B cell (primary cell): ENCODE data around the gene PPP4R3A. TPM values are rescaled to one million over a fixed set of nuclear protein-coding genes. Genes with fewer than 3 reads are reported as not detected.

Experiments used
- ATAC-seq: fragments of 200-7000 bp; cut with Tn5 transposase; one replicate; pipeline ENCODE4 v1.10.0; 2021; ENCODE audit warnings: low read depth, mild to moderate bottlenecking, moderate number of reproducible peaks, moderate library complexity
- CTCF ChIA-PET: fragments of 350-600 bp; sonication (Branson Sonifier 250); formaldehyde crosslinking; loops from one replicate; lab custom pipeline; 2021; ENCODE audit warnings: antibody characterized with exemption, inconsistent platforms; lab: Charles Lee
- POLR2A ChIA-PET: fragments of 350-600 bp; sonication (Branson Sonifier 250); formaldehyde crosslinking; loops from one replicate; lab custom pipeline; 2021; ENCODE audit warnings: antibody characterized with exemption; lab: Charles Lee
- DNase-seq: peaks from one replicate; pipeline ENCODE4 v3.0.0; 2013
- H2AFZ ChIP-seq: 2 replicates; pipeline ENCODE4 v1.6.1; 2012; ENCODE audit warnings: mild to moderate bottlenecking, low read depth, low read length; ENCODE audit not compliant: insufficient read depth, poor library complexity, severe bottlenecking
- H3K27ac ChIP-seq, 2 donors: 1 replicate in 1 of 2; 2 replicates in 1 of 2; pipeline ENCODE4 v1.5.1; 2012 to 2013; ENCODE audit warnings: low read length in 2 of 2, mild to moderate bottlenecking in 2 of 2, moderate library complexity in 1 of 2
- H3K27me3 ChIP-seq, 4 experiments: fragments of 200-600 bp in 1 of 4; sonication (generic) in 1 of 4; replicated peaks in 1 of 4; 1 replicate in 2 of 4; 2 replicates in 2 of 4; pipeline versions ENCODE4 v1.6.1 to v1.7.0; 2013 to 2016; ENCODE audit warnings: low read length in 3 of 4, mild to moderate bottlenecking in 2 of 4, mixed read lengths in 1 of 4, moderate library complexity in 1 of 4; ENCODE audit not compliant: insufficient read depth in 4 of 4, control insufficient read depth in 3 of 4; ENCODE audit errors: control extremely low read depth in 1 of 4
- H3K36me3 ChIP-seq, 2 experiments: replicated peaks in 1 of 2; 1 replicate in 1 of 2; 2 replicates in 1 of 2; pipeline versions ENCODE4 v1.6.1 to v1.7.1; 2013; ENCODE audit warnings: low read length in 1 of 2; ENCODE audit not compliant: insufficient read depth in 2 of 2, control insufficient read depth in 1 of 2; ENCODE audit errors: control extremely low read depth in 1 of 2, extremely low read depth in 1 of 2
- H3K4me1 ChIP-seq, 2 donors: fragments of 200-600 bp in 1 of 2; sonication (generic) in 1 of 2; 1 replicate in 1 of 2; 2 replicates in 1 of 2; pipeline versions ENCODE4 v1.5.1 to v1.6.1; 2013 to 2017; ENCODE audit warnings: low read length in 2 of 2; ENCODE audit not compliant: control insufficient read depth in 2 of 2, insufficient read depth in 2 of 2
- H3K4me2 ChIP-seq: replicated peaks from 2 replicates; pipeline ENCODE3; 2012; ENCODE audit warnings: mild to moderate bottlenecking, low read depth, low read length; ENCODE audit not compliant: poor library complexity, severe bottlenecking
- H3K4me3 ChIP-seq, 5 experiments: fragments of 200-600 bp in 1 of 5; sonication (generic) in 1 of 5; 1 replicate in 3 of 5; 2 replicates in 2 of 5; pipeline versions ENCODE4 v1.5.1 to v1.7.0; 2011 to 2016; ENCODE audit warnings: low read length in 4 of 5, mild to moderate bottlenecking in 4 of 5, low read depth in 2 of 5, control low read depth in 1 of 5, moderate library complexity in 1 of 5; ENCODE audit not compliant: insufficient read depth in 1 of 5; ENCODE audit errors: control extremely low read depth in 1 of 5, extremely low read depth in 1 of 5
- H3K79me2 ChIP-seq: fragments of 200-600 bp; sonication (generic); one replicate; pipeline ENCODE4 v1.6.0; 2016; ENCODE audit warnings: low read length; ENCODE audit not compliant: control insufficient read depth, insufficient read depth
- H3K9ac ChIP-seq: fragments of 200-600 bp; sonication (generic); 2 replicates; pipeline ENCODE4 v1.6.1; 2017; ENCODE audit warnings: mild to moderate bottlenecking, low read length, moderate library complexity
- H3K9me3 ChIP-seq, 3 donors: one replicate each; pipeline versions ENCODE4 v1.6.1 to v1.7.1; 2013; ENCODE audit warnings: low read length in 2 of 3; ENCODE audit not compliant: control insufficient read depth in 2 of 3, insufficient read depth in 1 of 3; ENCODE audit errors: control extremely low read depth in 1 of 3
- H4K20me1 ChIP-seq: 2 replicates; pipeline ENCODE4 v1.6.0; 2012; ENCODE audit warnings: mild to moderate bottlenecking, low read length; ENCODE audit not compliant: insufficient read depth, control insufficient read depth, poor library complexity, severe bottlenecking
- H3K27ac Mint-ChIP-seq: one replicate; pipeline ENCODE4 v1.8.0; 2021; ENCODE audit warnings: mixed read lengths
- H3K27me3 Mint-ChIP-seq: one replicate; pipeline ENCODE4 v1.8.0; 2021; ENCODE audit warnings: mixed read lengths
- H3K4me1 Mint-ChIP-seq: one replicate; pipeline ENCODE4 v1.8.0; 2021; ENCODE audit warnings: mixed read lengths
- H3K4me3 Mint-ChIP-seq: one replicate; pipeline ENCODE4 v1.8.0; 2021; ENCODE audit warnings: mixed read lengths
- H3K9me3 Mint-ChIP-seq: one replicate; pipeline ENCODE4 v1.8.0; 2022; ENCODE audit warnings: mixed read lengths; ENCODE audit not compliant: insufficient read depth
- CTCF ChIP-seq: fragments of 200-600 bp; IDR thresholded peaks from one replicate; pipeline ENCODE4 v1.8.0; 2022; ENCODE audit warnings: antibody characterized with exemption, mild to moderate bottlenecking
- EZH2 ChIP-seq: IDR thresholded peaks from 2 replicates; pipeline ENCODE4 v1.6.1; 2012; ENCODE audit warnings: borderline replicate concordance, low read depth, mild to moderate bottlenecking, moderate library complexity, low read length; ENCODE audit not compliant: insufficient read depth, poor library complexity, severe bottlenecking
- WGBS: methylation state at CpG from one replicate; pipeline ENCODE4 v1.1.5; 2013; ENCODE audit warnings: missing lambda C conversion rate; ENCODE audit not compliant: insufficient coverage; 5-methylcytosine and 5-hydroxymethylcytosine counted together
- intact Hi-C: fragments of 100-400 bp; cut with micrococcal nuclease; formaldehyde crosslinking; loops from one replicate; pipeline ENCODE4 v1.10.0; 2022
- polyA plus RNA-seq: library from polyadenylated mRNA; depleted of rRNA; stranded (reverse); fragments of >200 nt; gene quantifications from 2 replicates; pipeline ENCODE4 v1.2.3, GENCODE V29; 2012
- total RNA-seq, 2 donors: library from RNA; stranded (reverse); fragments of 120-200 nt in 1 of 2; gene quantifications; 1 replicate in 1 of 2; 2 replicates in 1 of 2; pipeline versions ENCODE4 v1.2.3 to v1.2.4, GENCODE V29; 2013 to 2022

The PPP4R3A gene
- total and polyA plus RNA-seq, 2 donors (not counting 1 experiment from before 2014, with no cell fraction given): 80.6 to 189 TPM

- H3K4me3 Mint-ChIP-seq: no peak overlapping the region
- peaks cover 0 to 1% (median 0%) of the 10 kb centered on the region in 3 donors for H3K9me3 ChIP-seq
- ChIA-PET CTCF (no interaction called here), POLR2A (no interaction called here)
- ATAC-seq (no peak), DNase-seq (no peak)
- WGBS: 100% methylated on average over 1 of the region's 3 CpGs
- no peak overlapping the region for H3K4me2 ChIP-seq
- H3K27me3 ChIP-seq: no peaks in the 10 kb centered on the region
- peaks cover 66% of the 10 kb centered on the region for H3K4me1 Mint-ChIP-seq
- H3K27me3 Mint-ChIP-seq: no peaks in the 10 kb centered on the region
- H3K9ac ChIP-seq: no peak overlapping the region
- H3K4me3 ChIP-seq: no peak overlapping the region
- peaks cover under 1 to 56% of the 10 kb centered on the region in 2 experiments for H3K36me3 ChIP-seq
- peaks cover 50 to 72% of the 10 kb centered on the region in 2 donors for H3K4me1 ChIP-seq
- H3K9me3 Mint-ChIP-seq: no peaks in the 10 kb centered on the region
- H4K20me1 ChIP-seq: peaks cover 74% of the 10 kb centered on the region
- H3K79me2 ChIP-seq: peaks cover 99% of the 10 kb centered on the region
- intact Hi-C loops: loop anchor here (10.0 kb wide), 1 partner anchor 1547 kb away; the partner anchor contains the start of genes EFCAB11 and TDP1
- peak overlapping the region; percentile 46 for H3K27ac Mint-ChIP-seq
- H3K27ac ChIP-seq: peak overlapping the region in 1 of 2 donors; percentile 58
- TF ChIP-seq CTCF (no peak), EZH2 (no peak)
- H2AFZ ChIP-seq: no peak overlapping the region
Observed at GRCh38 chr14:91501348-91501747, 8.8 kb downstream of the PPP4R3A start.

GRCh38 chr14:91496790-91497189 lies 13.3 kb downstream of the PPP4R3A start:
- 83% methylated on average over 1 of the region's 1 CpG for WGBS
- peak overlapping the region; percentile 15 for H3K9ac ChIP-seq
- DNase-seq (no peak), ATAC-seq (no peak)
- no peaks in the 10 kb centered on the region for H3K9me3 Mint-ChIP-seq
- no peak overlapping the region for H3K4me3 ChIP-seq
- peak overlapping the region; percentile 76 for H3K4me2 ChIP-seq
- peaks cover 99% of the 10 kb centered on the region for H3K79me2 ChIP-seq
- H3K27ac Mint-ChIP-seq: peak overlapping the region; percentile 83
- TF ChIP-seq CTCF: no peak
- no peak for TF ChIP-seq EZH2
- peaks cover 47% of the 10 kb centered on the region for H4K20me1 ChIP-seq
- H3K4me3 Mint-ChIP-seq: peak overlapping the region; percentile 67
- ChIA-PET CTCF (interaction anchor here (1.2 to 1.3 kb wide), 2 partner anchors 9 to 500 kb away, joined by 3 to 4 read pairs; no protein-coding TSS in a partner anchor), POLR2A (interaction anchor here (1.7 to 3.3 kb wide), 2 partner anchors 9 to 13 kb away, joined by 4 to 17 read pairs; partner anchors contain the start of gene PPP4R3A)
- peak overlapping the region; percentile 76 to 79 for H3K27ac ChIP-seq
- intact Hi-C loops: loop anchor here (5.0 kb wide), 1 partner anchor 174 kb away; no protein-coding TSS in a partner anchor
- no peaks in the 10 kb centered on the region for H3K27me3 Mint-ChIP-seq
- no peak overlapping the region for H2AFZ ChIP-seq
- H3K4me1 ChIP-seq: peaks cover 70 to 84% of the 10 kb centered on the region in 2 donors
- no peaks in the 10 kb centered on the region for H3K27me3 ChIP-seq
- peaks cover 74% of the 10 kb centered on the region for H3K4me1 Mint-ChIP-seq
- peaks cover 0 to 18% of the 10 kb centered on the region in 2 experiments for H3K36me3 ChIP-seq
- no peaks in the 10 kb centered on the region for H3K9me3 ChIP-seq
